Inferior parietal cortex (tissue), 1 donor: ENCODE measurements around the gene COA4.
"Not testable (repeated sequence)": the region's sequence is repeated elsewhere in the genome, so short reads cannot be mapped to it uniquely, and the experiment has no call there.

Experiments used
- DNase-seq: peaks from one replicate; pipeline ENCODE4 v3.0.0-alpha.2; 2016; ENCODE audit errors: extremely low spot score

The COA4 gene

DNA sequence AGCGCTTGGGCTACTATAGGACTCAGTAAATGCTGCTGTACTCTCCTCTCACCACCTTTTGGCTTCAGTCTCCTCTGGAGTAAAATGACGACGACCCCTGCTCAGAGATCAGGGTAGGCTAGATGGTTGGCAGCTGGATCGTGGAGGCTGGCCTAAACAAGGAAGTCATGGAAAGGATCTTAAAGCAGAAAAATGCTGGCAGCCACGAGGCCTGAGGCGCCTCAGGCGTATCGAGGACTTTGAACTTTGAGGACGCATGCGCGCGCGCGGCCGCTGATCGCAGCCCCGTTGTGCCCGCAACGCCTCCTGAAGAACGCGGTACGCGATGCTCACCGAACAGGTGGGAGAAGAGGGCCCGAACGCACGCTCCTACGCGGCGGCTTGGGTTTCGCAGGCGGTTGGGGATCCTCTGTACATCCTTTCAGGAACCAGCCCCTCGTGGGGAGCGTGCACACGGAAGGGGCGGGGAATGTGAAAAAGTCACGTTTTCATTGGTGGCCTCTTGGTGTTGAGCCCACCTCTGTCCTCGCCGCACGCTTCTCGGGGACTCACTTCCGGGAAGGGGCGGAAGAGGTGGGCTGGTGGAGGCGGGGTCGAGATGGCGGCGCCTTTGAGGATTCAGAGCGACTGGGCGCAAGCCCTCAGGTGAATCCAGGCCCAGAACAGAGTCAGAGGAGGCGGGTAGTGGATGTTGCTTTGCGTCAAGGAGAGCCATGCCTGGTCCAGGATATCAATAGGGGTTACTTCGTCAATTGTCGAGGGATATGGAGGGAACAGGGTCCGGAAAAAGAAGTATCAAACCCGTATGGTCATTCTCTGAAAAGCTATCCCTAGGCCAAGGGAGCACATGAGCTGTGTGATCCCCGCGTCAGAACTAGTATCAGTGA, at the start of gene COA4, which contains the start of gene PAAF1:
Gene COA4, minus strand, starts transcription at position 423 of the 887 bp plus-strand sequence. CDS start 3,468 bp downstream, outside the sequence.
Gene PAAF1, plus strand, starts transcription at position 576 of the 887 bp plus-strand sequence. Its CDS starts 23 bp downstream, at position 599.
- peak; percentile 99 for DNase-seq

DNA sequence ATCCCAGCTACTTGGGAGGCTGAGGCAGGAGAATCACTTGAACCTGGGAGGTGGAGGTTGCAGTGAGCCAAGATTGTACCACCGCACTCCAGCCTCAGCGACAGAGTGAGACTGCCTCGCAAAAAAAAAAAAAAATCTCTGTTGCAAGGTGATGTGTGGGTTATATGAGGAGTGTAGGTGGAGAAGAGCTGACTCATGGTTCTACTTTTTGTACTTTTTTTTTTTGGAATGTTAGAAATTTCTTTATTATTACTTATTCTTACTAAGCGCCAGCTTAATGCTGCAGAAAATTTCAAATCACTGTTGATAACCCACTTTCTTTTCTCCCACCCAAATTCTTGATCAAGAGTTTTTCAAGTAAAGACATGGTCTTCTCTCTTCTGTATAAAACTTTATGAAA, 44.5 kb upstream of the COA4 start:
- no peak for DNase-seq

DNA sequence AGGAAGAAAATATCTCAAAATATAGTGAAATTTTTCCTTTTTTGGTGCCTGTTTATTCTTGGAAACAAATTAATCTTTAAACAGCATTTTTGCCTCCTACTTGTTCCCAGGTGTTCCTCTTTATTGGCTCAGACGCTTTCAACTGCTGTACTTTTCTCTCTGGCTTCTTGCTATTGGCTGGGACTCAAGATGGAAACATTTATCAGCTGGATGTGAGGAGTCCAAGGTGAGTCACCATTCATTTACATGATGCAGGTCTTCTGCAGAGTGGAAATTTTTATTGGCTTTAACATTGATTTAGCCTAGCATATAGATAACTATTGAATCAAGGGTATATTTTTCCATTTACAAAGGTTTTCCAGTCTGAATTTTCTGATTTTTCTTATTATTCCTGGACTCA, 39.8 kb upstream of the COA4 start:
- DNase-seq: peak; percentile 10

DNA sequence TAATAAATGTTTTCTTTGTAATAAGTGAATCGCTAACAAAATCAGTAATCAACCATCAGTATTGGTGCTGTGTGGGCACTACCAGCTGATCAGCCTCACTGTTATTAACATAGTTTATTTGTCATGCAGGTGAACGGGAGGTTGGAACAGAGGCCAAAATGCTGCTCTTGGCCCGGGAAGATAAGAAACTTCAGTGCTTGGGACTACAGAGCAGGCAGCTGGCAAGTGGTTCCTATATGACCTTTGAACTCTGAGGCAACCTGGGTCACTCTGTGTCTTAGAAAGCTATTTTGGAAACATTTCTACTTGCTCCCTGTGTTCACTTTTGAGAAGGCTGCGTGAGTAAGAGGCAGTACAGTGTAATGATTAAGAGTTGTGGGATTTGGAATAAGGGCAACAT, 37.6 kb upstream of the COA4 start:
- DNase-seq: no peak

DNA sequence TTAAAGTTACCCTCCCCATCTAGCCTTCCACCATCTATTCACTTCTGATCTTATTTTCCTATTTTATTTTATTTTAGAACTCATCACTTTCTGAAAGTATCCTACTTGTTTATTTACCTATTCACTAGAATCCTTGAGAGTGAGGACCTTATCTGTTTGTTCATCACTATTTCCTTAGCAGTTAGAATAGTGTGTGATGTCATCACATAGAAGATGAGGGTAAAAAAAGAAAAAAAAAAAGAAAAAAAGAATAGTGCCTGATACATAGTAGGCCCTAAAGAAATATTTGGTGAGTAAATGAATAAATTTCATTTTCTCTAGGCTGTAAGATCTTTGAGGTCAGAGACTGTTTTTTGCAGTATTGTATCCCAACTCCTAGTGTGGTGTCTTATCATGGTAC, 36.8 kb upstream of the COA4 start:
- DNase-seq: no peak

DNA sequence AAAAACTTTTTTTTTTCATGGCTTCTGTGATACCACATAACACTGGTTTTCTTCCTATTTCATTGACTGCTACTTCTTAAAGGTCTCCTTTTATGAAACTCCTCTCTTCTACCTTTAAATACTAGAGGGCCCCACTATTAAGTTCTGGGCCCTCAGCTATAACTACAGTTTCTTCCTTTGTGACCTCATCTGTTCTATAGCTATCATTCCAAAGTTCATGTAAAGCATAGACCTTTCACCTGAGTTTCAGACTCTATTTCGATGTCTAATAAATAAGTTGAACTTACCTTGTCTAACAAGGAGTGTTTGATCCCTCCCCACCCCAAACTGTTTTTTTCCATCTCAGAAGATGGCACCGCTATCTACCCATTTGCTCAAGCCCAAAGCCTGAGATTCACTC, 35.4 kb upstream of the COA4 start:
- no peak for DNase-seq

DNA sequence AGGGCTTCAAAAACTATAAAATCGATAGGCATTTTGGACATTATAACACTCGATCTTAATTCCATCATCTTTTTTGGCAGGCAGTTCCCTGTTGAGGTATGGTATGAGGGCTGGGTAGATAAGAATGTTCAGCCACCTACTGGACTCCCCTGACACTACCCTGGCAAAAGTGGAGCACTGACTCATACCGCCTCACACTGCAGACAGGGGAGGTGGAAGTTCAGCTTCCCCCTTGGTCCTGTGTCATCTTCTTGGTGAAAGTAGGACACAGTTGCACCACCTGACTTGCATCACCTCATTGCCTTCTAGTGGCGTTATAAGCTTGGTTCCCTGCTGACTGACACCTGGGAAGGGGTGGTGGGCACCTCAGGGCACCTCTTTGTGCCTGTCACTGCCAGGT, 30.5 kb upstream of the COA4 start:
- DNase-seq: no peak

DNA sequence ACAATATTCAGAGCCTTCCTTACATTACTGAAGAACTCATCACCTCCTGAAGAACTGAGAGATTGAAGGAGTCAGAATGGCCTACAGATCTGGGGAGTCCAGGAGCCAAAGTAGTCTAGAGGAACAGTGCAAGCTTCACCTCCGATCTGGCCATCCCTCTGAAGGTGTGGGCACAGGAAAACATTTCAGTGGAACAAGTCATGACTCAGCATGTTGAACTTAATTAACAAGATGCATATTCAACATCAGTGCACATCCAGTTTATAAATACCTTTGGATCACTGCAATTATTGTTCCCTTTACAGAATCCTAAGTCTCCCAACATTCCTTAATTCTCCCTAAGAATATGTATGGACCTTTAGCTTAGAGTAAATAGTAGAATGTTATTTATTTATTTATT, 25.7 kb upstream of the COA4 start:
- no peak for DNase-seq

DNA sequence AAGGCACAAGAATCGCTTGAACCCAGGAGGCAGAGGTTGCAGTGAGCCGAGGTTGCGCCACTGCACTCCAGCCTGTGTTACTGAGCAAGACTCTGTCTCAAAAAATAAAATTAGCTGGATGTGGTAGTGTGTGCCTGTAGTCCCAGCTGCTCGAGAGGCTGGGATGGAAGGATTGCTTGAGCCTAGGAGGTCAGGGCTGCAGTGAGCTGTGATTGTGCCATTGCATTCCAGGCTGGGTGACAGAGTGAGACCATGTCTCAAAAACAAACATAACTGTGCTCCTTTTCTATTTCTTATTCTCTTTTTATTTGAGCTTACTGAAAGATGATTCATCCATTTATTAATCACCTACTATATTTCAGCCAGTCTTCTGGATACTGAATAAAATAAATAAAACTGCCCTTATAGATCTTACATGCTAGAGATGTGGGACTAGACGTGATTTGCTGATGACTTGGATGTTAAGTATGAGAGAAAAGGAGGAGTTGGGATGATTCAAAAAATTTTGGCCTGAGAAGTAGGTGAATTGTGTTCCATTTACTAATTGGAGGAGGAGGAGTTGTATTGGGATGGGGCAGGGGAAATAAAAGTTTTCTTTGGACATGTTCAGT, 18.2 kb upstream of the COA4 start:
- no peak for DNase-seq

DNA sequence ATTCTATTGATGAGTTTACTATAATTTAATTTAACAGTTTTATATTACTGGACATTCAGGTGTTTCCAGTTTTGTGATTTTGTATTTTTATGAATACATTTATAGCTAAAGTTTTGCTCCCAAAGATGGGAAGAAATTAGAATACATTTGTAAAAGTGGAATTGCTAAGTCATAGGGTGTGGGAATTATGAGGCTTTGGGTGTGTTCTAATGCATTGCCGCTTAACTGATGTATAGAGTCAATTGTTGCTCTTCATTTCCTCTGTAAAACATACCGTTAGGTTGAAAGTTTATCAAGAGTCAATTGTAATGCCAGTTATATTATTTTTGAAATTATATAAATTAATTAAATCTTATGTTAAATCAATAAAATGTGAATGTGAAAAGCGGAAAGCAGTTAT, 16.4 kb upstream of the COA4 start:
- no peak for DNase-seq

DNA sequence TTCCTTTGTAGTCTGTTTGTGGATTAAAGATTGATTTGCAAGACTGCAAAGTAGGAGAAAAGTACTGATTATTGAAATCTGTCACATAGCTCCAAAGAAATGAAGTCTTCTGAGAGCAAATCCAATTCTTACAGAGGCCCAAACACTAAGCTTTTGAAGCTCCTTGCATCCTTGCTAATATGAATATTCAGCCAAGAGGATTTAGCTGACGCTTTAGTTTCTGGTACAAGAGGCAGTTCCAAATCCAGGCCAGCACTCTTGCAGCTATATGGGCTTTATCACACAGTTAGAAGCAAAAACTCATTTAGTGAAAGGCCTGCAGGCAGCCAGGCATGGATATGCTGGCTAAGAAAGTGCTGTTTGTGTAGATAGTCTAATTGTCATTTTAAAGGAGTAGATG, 12.9 kb upstream of the COA4 start:
- DNase-seq: no peak

DNA sequence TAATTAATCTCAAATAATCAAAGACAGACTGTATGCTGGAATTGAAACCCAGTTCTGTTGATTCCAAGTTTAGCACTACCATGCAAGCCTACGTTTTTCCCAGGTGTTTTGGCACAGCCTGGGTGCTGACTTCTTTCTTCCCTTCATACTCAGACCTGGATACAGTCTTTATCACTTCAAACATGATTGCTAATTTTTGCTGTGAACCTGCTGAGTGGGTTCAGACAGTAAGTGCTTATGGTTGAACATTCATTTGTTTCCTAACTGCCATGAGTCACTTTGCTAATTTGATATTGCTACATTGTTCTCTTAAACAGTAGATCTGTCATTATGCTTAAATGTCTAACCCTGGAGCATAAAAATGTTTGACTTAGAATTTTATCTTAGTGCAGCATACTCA, 12.4 kb upstream of the COA4 start:
- DNase-seq: no peak

DNA sequence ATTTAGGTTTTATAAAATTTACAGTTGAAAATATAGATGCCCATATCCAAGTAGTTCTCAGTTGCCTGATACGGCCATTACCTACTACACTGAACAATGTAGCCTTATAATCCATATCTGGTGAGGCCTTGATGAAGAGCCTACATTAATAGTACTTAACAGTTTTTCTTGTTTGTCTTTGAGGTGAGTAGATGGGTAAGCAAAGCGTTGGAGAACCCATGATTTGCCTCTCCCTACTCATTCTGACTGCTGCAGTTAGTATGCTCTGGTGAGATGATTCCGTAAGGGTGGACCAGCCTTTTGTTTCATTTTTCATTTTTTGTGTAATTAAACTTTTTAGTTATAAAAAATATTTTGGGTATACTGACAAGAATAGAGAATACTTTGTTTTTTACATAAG, 11.6 kb upstream of the COA4 start:
- DNase-seq: no peak

DNA sequence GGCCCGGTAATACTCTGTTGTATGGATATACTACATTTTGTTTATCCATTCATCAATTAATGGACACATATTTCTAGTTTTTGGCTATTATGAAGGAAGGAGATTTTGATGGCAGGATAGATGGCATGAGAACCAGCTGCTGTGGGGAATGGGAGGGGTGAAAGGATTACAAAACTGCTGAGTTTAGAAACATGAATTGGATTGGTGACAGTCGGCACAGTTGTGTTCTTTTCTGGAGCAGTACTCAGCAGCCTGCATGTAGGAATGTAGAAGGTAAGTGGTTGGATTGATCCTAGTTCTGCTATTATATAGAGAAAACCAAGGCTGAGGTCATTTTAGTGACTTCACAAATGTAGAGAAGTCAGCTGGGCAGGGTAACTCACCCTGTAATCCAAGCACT, 7.2 kb upstream of the COA4 start:
- DNase-seq: no peak

DNA sequence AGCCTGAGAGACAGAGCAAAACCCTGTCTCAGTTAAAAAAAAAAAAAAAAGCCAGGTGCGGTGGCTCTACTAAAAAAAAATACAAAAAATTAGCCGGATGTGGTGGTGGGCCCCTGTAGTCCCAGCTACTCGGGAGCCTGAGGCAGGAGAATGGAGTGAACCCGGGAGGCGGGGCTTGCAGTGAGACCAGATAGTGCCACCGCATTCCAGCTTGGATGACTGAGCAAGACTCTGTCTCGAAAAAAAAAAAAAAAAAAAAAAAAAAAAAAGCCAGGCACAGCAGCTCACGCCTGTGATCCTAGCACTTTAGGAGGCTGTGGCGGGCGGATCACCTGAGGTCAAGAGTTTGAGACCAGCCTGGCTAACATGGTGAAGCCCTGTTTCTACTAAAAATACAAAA, 3.8 kb upstream of the COA4 start:
- DNase-seq: not testable (repeated sequence)

DNA sequence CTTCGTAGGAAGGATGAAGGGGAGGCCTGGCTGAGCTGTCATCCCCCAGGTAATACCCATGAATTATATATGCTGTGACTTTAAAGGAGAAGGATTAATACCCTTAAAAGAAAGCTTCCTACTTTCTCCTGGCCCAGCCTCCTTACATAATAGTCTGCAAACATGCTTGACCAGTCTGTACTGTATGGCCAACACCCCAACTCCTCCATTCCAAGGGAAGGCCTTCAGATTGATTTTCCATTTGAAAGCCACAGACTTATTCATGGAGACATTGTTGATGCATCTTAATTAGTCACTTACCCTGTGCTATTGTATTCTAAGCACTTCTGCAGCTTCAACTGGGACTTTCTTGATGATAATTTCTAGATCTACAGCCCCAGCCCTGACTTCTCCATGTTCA, 2.1 kb upstream of the COA4 start:
- no peak for DNase-seq

DNA sequence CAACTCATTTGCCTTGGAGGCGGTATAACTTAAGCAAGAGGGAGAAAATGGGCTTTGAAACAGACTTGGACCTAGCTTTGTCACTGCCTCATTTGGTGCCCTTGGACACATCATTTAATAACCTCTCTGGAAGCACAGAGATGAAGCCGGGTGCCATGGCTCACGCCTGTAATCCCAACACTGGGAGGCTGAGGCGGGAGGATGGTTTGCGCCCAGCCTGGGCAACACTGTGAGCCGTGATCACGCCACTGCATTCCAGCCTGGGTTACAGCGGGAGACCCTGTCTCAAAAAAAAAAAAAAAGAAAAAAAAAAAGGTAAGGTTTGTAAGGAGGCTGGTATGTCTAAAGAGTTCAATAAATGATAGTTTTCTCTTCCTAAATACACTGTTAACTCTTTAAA, 806 bp downstream of the COA4 start:
- no peak for DNase-seq

DNA sequence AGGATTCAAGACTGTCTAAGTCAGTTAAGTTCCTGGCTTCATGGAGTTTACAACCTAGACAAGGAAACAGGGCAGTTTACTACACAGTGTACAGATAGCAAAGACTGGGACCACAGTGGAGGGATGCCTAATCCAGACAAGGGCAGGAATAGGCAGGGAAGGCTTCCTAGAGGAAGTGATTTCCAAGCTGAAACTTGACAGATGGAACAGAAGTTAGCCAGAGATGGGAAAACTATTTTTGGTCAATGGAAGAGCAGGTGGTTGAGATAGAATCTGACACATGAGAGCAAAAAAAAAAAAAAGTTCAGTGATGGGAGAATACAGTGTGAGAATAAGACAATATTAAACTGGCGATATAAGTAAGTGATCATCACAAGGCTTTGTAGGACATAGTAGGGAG, 1.3 kb downstream of the COA4 start:
- no peak for DNase-seq

DNA sequence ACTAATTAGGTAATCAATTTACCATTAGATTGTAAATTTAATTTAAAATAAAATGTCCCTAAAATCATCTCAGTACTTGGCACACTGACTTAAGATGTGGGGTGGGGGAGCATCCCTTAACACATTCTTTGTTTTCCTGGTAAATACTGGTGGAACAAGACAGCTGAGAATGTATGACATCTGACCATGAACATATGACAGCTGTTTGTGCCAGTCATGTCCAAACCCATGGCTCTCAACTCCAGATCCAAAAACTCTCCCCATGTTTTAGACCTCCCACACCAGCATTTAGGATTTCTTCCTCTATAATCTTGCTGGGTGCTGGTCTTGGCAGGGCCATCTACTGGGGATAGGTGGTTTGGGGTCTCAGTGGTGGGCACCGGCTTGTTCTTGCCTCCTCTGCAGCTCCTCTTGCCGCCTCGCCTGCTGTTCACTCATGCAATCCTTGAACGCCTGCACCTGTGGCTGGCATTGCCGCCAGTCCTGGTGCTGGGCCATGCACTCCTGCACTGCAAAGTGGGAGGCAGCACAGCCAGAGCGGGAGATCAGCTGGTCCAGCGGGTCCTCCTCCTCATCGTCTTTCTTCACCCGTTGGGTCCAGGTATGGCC, 3.8 kb downstream of the COA4 start:
- no peak for DNase-seq

DNA sequence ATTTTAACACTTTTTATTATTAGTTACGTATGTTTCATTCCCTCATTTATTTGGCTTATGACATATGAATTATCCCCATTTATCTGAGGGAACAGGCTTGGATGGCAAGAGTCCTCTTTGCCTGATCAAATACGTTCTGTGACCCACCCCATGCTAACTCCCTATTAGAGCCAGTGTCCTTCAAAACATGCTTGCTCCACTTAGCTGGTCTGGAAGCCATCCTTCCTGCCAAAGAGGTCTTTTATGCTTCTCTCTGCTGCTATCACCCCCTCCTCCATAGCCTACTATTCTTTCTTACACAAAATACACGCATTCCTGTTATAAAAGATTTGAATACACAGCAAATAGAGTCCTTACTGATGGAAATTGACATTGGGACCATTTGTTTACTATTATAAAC, 6.4 kb downstream of the COA4 start:
- DNase-seq: no peak

DNA sequence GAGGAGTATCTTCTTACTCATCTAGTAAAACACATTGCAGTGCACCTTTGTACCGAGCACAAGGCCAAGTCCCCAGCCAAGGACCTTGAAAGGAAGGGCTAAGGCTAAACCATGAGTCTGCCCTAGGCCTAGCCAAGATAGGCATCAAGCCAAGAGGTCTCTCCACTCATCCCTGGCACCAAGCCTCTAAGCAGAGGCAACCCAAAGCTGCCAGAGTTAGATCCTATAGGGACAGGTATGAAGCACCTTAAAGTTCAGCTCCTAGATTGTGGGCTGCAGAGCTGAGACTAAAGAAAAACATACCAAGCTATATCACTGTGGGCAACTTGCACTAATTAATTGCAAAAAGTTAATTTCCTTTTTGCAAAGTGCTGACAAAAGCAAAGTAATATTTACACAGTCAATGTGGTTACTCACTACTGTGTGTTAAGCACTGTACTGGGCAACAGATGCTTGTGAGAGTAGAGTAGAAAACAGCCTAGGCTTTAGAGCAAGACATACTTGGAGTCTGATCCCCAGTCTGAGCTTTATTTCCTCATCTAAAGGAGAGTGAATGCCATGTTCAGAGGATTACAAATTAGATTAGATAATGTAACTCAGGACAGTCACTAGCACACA, 7.2 kb downstream of the COA4 start:
- DNase-seq: no peak

DNA sequence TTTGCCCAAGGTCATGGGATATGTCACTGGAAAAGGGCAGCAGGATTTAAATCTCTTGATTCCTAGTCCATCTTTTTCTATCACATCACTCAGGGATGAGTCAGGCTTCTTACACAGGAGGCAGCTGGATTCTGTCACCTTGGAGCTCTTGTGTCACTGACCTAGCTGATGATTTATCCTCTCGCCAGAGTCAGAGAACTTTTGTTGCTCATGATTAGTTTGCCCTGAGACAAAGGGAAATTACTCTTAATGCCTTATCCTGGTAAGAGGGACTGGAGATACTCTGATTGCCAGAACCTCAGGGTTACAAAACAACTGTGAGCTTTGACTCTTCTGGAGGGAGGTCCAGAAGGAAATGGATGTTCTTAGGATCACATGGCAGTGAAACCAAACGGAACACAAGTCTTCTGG, 10.1 kb downstream of the COA4 start:
- DNase-seq: no peak
